Effector memory CD4-positive, alpha-beta T cell (primary cell): ENCODE results near the gene STX3.

ENCODE experiments used
- DNase-seq, 3 donors: peaks; one replicate each; pipeline ENCODE4 v3.0.0-alpha.2; 2020
- H3K27ac ChIP-seq: 2 replicates; pipeline ENCODE4 v1.7.0; 2013; ENCODE audit warnings: mild to moderate bottlenecking, low read length, moderate library complexity; ENCODE audit not compliant: insufficient read depth, poor library complexity, severe bottlenecking
- H3K27me3 ChIP-seq: replicated peaks from 2 replicates; pipeline ENCODE4 v1.7.0; 2013; ENCODE audit warnings: mild to moderate bottlenecking, low read length; ENCODE audit not compliant: insufficient read depth, control insufficient read depth, poor library complexity, severe bottlenecking
- H3K36me3 ChIP-seq: 2 replicates; pipeline ENCODE4 v1.7.0; 2013; ENCODE audit warnings: mild to moderate bottlenecking, low read length, moderate library complexity; ENCODE audit not compliant: control insufficient read depth, insufficient read depth
- H3K4me1 ChIP-seq: 2 replicates; pipeline ENCODE4 v1.7.0; 2013; ENCODE audit warnings: low read length, mild to moderate bottlenecking; ENCODE audit not compliant: control insufficient read depth, insufficient read depth, poor library complexity, severe bottlenecking
- H3K4me3 ChIP-seq: 2 replicates; pipeline ENCODE4 v1.7.0; 2013; ENCODE audit warnings: low read length, low read depth, mild to moderate bottlenecking; ENCODE audit not compliant: insufficient read depth, poor library complexity, severe bottlenecking
- H3K9me3 ChIP-seq: 2 replicates; pipeline ENCODE4 v1.7.0; 2013; ENCODE audit warnings: mild to moderate bottlenecking, low read length, moderate library complexity; ENCODE audit not compliant: control insufficient read depth

STX3 gene

DNA sequence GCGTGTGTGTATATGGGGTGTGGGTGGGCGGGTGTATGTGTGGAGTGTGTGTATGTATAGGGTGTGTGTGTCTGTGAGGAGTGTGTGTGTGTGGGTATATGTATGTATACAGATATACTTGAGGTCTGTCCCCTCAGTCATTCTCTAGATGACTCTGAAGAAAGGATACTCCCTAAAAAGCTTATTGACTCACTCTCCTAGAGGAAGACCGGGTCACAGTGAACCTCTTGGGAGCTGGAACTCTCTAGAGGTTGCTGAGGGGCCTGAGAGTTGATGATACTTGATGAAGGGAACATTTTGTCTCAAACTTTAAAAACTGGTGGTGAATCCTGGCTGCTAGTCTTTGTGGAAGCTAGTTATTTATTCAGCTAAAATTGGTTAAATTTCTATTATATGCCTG, 15.1 kb downstream of the STX3 start:
- H3K9me3 ChIP-seq, result no peaks in the 10 kb centered on the region
- H3K36me3 ChIP-seq, result no peaks in the 10 kb centered on the region
- H3K4me3 ChIP-seq, result no peak overlapping the region
- H3K27ac ChIP-seq, result no peak overlapping the region
- H3K27me3 ChIP-seq, result no peaks in the 10 kb centered on the region
- H3K4me1 ChIP-seq, result peaks cover 36% of the 10 kb centered on the region
- no peak for DNase-seq

DNA sequence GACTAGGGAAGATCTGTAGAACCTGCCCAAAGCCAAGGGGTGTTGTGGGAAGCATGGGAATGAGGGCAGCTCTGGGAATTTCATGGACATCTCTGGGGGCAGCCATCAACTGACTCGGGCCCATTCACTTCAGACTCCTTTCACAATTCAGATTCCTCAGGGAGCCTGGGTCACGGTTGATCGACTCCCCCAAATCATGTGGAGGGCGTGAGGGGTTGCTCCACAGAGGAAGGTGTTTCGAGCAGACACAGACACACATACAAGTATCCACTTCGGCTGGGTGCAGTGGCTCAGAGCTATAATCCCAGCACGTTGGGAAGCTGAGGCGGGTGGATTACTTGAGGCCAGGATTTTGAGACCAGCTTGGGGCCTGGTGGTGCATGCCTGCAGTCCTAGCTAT, 15.7 kb downstream of the STX3 start:
- H3K4me1 ChIP-seq, result peaks cover 36% of the 10 kb centered on the region

DNA sequence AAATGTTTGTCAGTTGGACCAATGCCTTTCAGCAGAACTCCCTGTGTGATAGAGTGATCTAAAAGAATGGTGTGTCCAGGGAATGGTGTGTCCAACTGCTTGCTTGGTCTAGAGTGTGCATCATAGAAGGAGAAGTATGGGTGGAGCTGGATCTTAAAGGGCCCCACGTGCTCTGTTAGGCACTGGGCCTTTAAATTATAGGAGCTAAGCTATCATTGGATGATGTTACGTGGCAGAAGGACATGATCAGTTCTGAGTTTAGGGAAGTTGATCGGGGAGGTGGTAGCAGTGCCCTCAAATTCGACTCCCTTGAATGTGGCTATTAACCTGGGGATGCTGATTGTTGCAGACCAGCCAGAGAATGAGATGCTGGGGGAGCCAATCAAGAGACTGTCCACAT, 16.4 kb downstream of the STX3 start:
- Histone ChIP-seq H3K4me1 (peaks cover 28% of the 10 kb centered on the region), H3K27me3 (no peaks in the 10 kb centered on the region), H3K9me3 (no peaks in the 10 kb centered on the region), H3K36me3 (peaks cover 4% of the 10 kb centered on the region), H3K4me3 (no peak overlapping the region), H3K27ac (no peak overlapping the region)
- no peak for DNase-seq

More for the DNA sequence above, 15.7 kb downstream of the STX3 start:
- Histone ChIP-seq H3K27me3 (no peaks in the 10 kb centered on the region), H3K36me3 (peaks cover 1% of the 10 kb centered on the region), H3K9me3 (no peaks in the 10 kb centered on the region), H3K4me3 (no peak overlapping the region), H3K27ac (no peak overlapping the region)
- DNase-seq, result no peak

DNA sequence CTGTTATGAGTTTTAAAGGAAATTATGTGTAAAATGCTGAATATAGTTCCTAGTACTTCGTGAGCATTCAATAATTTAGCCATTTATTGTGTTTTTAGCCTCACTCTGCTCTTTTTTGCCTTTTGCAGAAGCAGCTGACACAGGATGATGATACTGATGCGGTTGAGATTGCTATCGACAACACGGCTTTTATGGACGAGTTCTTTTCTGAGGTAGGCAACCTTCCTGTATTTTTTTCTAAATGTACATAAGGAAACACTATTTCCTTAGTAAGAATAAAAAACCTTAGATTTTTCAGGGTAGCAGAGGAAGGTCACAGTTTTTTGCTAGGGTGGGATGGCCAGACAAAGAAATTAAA, 17.9 kb downstream of the STX3 start:
- no peak for DNase-seq
- H3K27ac ChIP-seq, result no peak overlapping the region
- no peak overlapping the region for H3K4me3 ChIP-seq
- H3K27me3 ChIP-seq, result no peaks in the 10 kb centered on the region
- peaks cover 16% of the 10 kb centered on the region for H3K4me1 ChIP-seq
- H3K9me3 ChIP-seq, result no peaks in the 10 kb centered on the region
- H3K36me3 ChIP-seq, result peaks cover 4% of the 10 kb centered on the region

DNA sequence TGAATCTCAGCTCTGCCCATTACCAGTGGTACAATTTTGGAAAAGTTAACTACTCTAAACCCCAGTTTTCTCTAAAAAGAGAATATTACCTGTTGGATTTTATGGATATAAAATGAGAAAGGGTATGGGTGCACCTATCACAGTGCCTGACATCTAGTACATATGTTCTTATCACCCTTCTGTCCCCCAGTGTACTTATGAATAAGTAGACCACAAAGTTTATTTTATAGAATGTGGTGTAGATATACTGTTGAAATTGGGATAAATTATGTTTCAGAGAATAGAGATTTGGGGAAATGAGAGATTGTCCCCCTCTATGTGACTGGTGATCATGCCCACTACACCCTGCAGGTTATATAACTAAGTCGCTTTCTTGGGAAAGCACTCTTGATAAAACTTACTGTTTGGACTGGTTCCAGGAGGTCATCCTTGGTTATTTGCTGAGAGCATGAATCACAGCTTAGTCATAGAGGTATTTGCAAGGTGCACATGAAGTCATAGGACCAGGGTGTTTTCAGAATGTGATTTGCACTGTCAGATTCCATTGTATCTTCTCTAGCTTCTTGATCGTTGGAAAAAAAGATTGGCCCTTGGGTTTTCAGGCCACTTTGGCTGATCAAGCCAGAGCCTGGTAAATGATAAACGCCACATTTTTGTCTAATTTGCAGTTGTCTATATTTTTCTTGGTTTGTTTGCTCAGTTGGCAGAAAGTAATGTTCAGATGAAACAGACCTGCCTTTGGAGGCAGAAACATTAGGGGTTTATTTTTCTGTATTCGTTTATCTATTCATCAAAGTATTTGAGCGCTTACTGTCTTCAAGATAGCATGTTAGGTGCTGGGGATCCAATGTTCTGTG, 21.3 kb downstream of the STX3 start:
- H3K4me3 ChIP-seq, result no peak overlapping the region
- H3K36me3 ChIP-seq, result peaks cover 4% of the 10 kb centered on the region
- H3K9me3 ChIP-seq, result no peaks in the 10 kb centered on the region
- no peak for DNase-seq
- H3K27me3 ChIP-seq, result no peaks in the 10 kb centered on the region
- peaks cover 4% of the 10 kb centered on the region for H3K4me1 ChIP-seq
- H3K27ac ChIP-seq, result no peak overlapping the region

DNA sequence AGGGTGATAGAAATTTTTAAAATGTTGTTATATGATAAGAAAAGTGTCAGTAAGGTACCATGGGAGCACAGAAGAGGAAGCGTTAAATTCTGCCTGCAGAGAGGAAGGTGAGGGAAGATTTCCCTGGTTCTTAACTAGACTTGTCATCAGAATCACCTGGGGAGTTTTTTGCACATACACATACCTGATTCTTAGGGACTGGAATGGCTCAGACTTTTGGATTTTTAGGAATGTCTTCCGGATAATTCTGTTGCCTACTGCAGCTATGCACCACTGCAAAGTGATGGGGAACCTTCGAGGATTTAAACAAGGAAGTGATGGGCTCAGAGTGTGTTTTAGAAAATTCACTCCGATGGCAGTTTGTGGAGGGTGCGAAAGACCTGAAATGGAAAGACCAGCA, 21.9 kb downstream of the STX3 start:
- no peaks in the 10 kb centered on the region for H3K9me3 ChIP-seq
- DNase-seq, result no peak
- H3K4me1 ChIP-seq, result peaks cover 4% of the 10 kb centered on the region
- no peaks in the 10 kb centered on the region for H3K27me3 ChIP-seq
- H3K36me3 ChIP-seq, result peaks cover 4% of the 10 kb centered on the region
- no peak overlapping the region for H3K4me3 ChIP-seq
- H3K27ac ChIP-seq, result no peak overlapping the region

- Histone ChIP-seq H3K27ac (no peak overlapping the region), H3K4me3 (no peak overlapping the region), H3K27me3 (no peaks in the 10 kb centered on the region), H3K4me1 (no peaks in the 10 kb centered on the region), H3K9me3 (no peaks in the 10 kb centered on the region), H3K36me3 (peaks cover 4% of the 10 kb centered on the region)
- no peak for DNase-seq
These were observed 22.9 kb downstream of the STX3 start for GRCh38 chr11:59778122-59778521.

DNA sequence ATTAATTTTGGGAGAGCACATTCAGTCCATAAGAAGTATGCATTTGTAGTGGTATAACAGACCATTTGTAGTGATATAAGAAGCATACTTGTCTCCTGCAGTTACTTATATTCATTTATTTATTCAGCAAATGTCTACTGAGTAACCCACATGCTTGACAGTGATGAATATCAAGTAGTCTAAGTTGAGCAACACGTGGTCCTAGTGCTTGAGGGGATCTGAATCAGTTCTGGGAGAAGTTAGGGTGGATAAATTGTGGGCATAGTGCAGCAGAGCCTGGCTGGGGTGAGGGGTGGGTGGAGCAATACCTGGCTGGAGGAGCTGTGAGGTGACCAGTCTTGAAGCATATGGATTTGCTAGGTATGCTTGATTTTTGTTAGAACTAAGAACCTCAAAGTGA, 24.3 kb downstream of the STX3 start:
- Histone ChIP-seq H3K4me1 (no peaks in the 10 kb centered on the region), H3K4me3 (no peak overlapping the region), H3K9me3 (no peaks in the 10 kb centered on the region), H3K27me3 (no peaks in the 10 kb centered on the region), H3K27ac (no peak overlapping the region), H3K36me3 (peaks cover 4% of the 10 kb centered on the region)
- no peak for DNase-seq

DNA sequence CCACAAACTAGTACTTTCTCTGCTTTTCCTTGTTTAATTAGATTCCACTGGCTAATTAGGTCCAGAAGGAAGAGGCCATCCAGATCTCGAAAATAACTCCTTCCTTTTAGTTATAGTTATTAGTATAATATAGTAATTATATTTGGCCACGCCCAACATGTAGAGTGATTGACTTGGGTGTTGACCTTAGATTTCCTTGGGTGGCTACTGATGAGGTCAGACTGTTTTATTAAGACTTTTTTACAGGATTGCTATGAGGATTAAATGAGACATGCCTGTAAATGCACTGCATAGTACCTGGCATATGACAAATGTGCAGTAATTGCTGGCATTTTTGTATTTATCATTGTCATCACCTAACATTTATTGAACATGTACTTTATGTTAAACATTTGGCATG, 26.9 kb downstream of the STX3 start:
- no peaks in the 10 kb centered on the region for H3K9me3 ChIP-seq
- H3K4me1 ChIP-seq, result no peaks in the 10 kb centered on the region
- DNase-seq, result no peak
- no peaks in the 10 kb centered on the region for H3K36me3 ChIP-seq
- no peak overlapping the region for H3K27ac ChIP-seq
- no peak overlapping the region for H3K4me3 ChIP-seq
- H3K27me3 ChIP-seq, result no peaks in the 10 kb centered on the region

DNA sequence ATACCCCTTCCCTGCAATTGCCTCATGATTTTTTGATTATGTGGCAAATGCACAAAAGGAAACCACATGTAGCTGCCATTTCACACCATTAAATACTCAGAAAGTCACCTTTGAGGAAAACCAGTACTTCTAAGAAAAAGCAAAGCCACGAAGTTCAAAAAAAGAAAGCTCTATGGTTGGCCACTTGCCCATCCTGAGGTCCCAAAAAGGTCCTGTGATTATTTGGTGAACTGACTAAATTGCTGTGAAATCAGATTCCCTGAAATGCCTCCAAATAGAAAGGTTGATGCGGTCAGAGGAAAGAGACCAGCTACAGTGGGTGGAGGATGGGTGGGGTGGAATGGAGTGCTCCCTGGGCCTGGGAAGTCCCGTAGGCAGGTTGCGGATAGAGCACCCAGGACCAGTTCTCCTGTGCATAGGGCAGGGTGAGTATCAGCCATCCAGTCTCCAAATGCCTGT, 28.5 kb downstream of the STX3 start:
- no peak for DNase-seq
- no peak overlapping the region for H3K27ac ChIP-seq
- H3K4me3 ChIP-seq, result no peak overlapping the region
- H3K36me3 ChIP-seq, result no peaks in the 10 kb centered on the region
- no peaks in the 10 kb centered on the region for H3K27me3 ChIP-seq
- no peaks in the 10 kb centered on the region for H3K4me1 ChIP-seq
- H3K9me3 ChIP-seq, result no peaks in the 10 kb centered on the region
